Measurements from ENCODE around the gene PTPRZ1. TPM values are rescaled to one million over a fixed set of nuclear protein-coding genes. Genes with fewer than 3 reads are reported as not detected.
A peak's percentile ranks its signal among the peaks of the same experiment; 100 is the strongest.

Gene PTPRZ1
- total RNA-seq, 1 experiment from 2014 or later, result not detected

- Histone ChIP-seq H3K27ac (ENCODE audit: low read length) (no peak overlapping the region), H3K79me2 (ENCODE audit: low read length) (no peaks in the 10 kb centered on the region), H3K9me2 (replicated peaks; ENCODE audit: low read length) (no peaks in the 10 kb centered on the region), H3K27me3 (ENCODE audit: low read length) (peaks cover 4% of the 10 kb centered on the region; the same call in 1 of the 2 replicates), H3K9ac (ENCODE audit: low read length) (no peak overlapping the region), H4K20me1 (ENCODE audit: low read length) (no peaks in the 10 kb centered on the region), H3K4me2 (ENCODE audit: low read length) (no peak overlapping the region), H2AFZ (ENCODE audit: low read length) (no peak overlapping the region), H3K36me3 (ENCODE audit: low read depth, low read length) (no peaks in the 10 kb centered on the region), H3K4me1 (ENCODE audit: insufficient read depth, low read length) (peaks cover 5% of the 10 kb centered on the region; the same call in 1 of the 2 replicates), H3F3A (ENCODE audit: low read length, unreplicated experiment) (no peaks in the 10 kb centered on the region), H3K9me3 (ENCODE audit: low read length) (no peaks in the 10 kb centered on the region), H3K4me3 (ENCODE audit: low read length) (no peak overlapping the region)
- ChIA-PET POLR2A (ENCODE audit: unreplicated experiment) (no interaction called here), CTCF (no interaction called here)
- no TSS peak for BruUV-seq (replicated peaks)
- DNase-seq (peak; percentile 28), ATAC-seq (no peak)
- intact Hi-C loops (cut with micrococcal nuclease), result loop anchor here (5.0 kb wide), 1 partner anchor 518 kb away; no protein-coding TSS in a partner anchor
- TF ChIP-seq EZH2 (IDR thresholded peaks at IDR 0.05; ENCODE audit: low read length, unreplicated experiment) (no peak), CTCF (conservative IDR thresholded peaks at IDR 0.05; ENCODE audit: low read depth, low read length) (peak; percentile 36; the same call in 1 of the 2 replicates)
These were observed 141.7 kb downstream of the PTPRZ1 start for GRCh38 chr7:122014697-122015096.

GRCh38 chr7:122018032-122018431 is 145.1 kb downstream of the PTPRZ1 start:
- Histone ChIP-seq H2AFZ (ENCODE audit: low read length) (no peak overlapping the region), H3K9me2 (replicated peaks; ENCODE audit: low read length) (no peaks in the 10 kb centered on the region), H3F3A (ENCODE audit: low read length, unreplicated experiment) (no peaks in the 10 kb centered on the region), H3K36me3 (ENCODE audit: low read depth, low read length) (no peaks in the 10 kb centered on the region), H3K4me3 (ENCODE audit: low read length) (no peak overlapping the region), H3K27me3 (ENCODE audit: low read length) (peaks cover 6% of the 10 kb centered on the region; the same call in 1 of the 2 replicates), H4K20me1 (ENCODE audit: low read length) (no peaks in the 10 kb centered on the region), H3K79me2 (ENCODE audit: low read length) (no peaks in the 10 kb centered on the region), H3K27ac (ENCODE audit: low read length) (no peak overlapping the region), H3K9ac (ENCODE audit: low read length) (no peak overlapping the region), H3K4me2 (ENCODE audit: low read length) (no peak overlapping the region), H3K4me1 (ENCODE audit: insufficient read depth, low read length) (no peaks in the 10 kb centered on the region), H3K9me3 (ENCODE audit: low read length) (no peaks in the 10 kb centered on the region)
- TF ChIP-seq CTCF (conservative IDR thresholded peaks at IDR 0.05; ENCODE audit: low read depth, low read length) (no peak), EZH2 (IDR thresholded peaks at IDR 0.05; ENCODE audit: low read length, unreplicated experiment) (no peak), EZH2phosphoT487 (IDR thresholded peaks at IDR 0.05; ENCODE audit: borderline replicate concordance, low read length) (no peak)
- DNase-seq (no peak), ATAC-seq (no peak)
- POLR2A ChIA-PET (ENCODE audit: unreplicated experiment), result no interaction called here
- CTCF ChIA-PET, result interaction anchor here (0.6 kb wide), 1 partner anchor 115 kb away, joined by 3 read pairs; no protein-coding TSS in a partner anchor
- BruUV-seq (replicated peaks), result no TSS peak
- intact Hi-C loops (cut with micrococcal nuclease), result no loop called here

GRCh38 chr7:122027058-122027457 is 154.1 kb downstream of the PTPRZ1 start:
- POLR2A ChIA-PET (ENCODE audit: unreplicated experiment), result no interaction called here
- H3K9me3 ChIP-seq (ENCODE audit: low read length), result no peaks in the 10 kb centered on the region
- H3K9ac ChIP-seq (ENCODE audit: low read length), result no peak overlapping the region
- CTCF ChIA-PET, result no interaction called here
- no peak overlapping the region for H2AFZ ChIP-seq (ENCODE audit: low read length)
- TF ChIP-seq EZH2 (IDR thresholded peaks at IDR 0.05; ENCODE audit: low read length, unreplicated experiment) (no peak), EZH2phosphoT487 (IDR thresholded peaks at IDR 0.05; ENCODE audit: borderline replicate concordance, low read length) (no peak)
- no peaks in the 10 kb centered on the region for H3K9me2 ChIP-seq (replicated peaks; ENCODE audit: low read length)
- H3K36me3 ChIP-seq (ENCODE audit: low read depth, low read length), result no peaks in the 10 kb centered on the region
- DNase-seq (no peak), ATAC-seq (no peak)
- H3K27me3 ChIP-seq (ENCODE audit: low read length), result no peaks in the 10 kb centered on the region
- no TSS peak for BruUV-seq (replicated peaks)
- no peak overlapping the region for H3K4me3 ChIP-seq (ENCODE audit: low read length)
- H3K4me1 ChIP-seq (ENCODE audit: insufficient read depth, low read length), result no peaks in the 10 kb centered on the region
- intact Hi-C loops (cut with micrococcal nuclease), result no loop called here
- no peak overlapping the region for H3K4me2 ChIP-seq (ENCODE audit: low read length)
- no peak overlapping the region for H3K27ac ChIP-seq (ENCODE audit: low read length)
- H3F3A ChIP-seq (ENCODE audit: low read length, unreplicated experiment), result no peaks in the 10 kb centered on the region
- H3K79me2 ChIP-seq (ENCODE audit: low read length), result no peaks in the 10 kb centered on the region
- H4K20me1 ChIP-seq (ENCODE audit: low read length), result no peaks in the 10 kb centered on the region
